Tibial artery (tissue), 4 donors: Measurements from ENCODE around the gene SMC5.
A peak's percentile ranks its signal among the peaks of the same experiment; 100 is the strongest.
"Not testable (repeated sequence)": the region's sequence is repeated elsewhere in the genome, so short reads cannot be mapped to it uniquely, and the experiment has no call there.

ENCODE experiments used
- DNase-seq, 2 donors: peaks; one replicate each; pipeline ENCODE4 v3.0.0-alpha.2; 2019
- H3K27ac ChIP-seq, 2 donors: fragments of 200-600 bp; sonication (generic) in 1 of 2; 1 replicate in 1 of 2; 2 replicates in 1 of 2; pipeline ENCODE4 v1.5.1; 2018 to 2019; ENCODE audit warnings: mild to moderate bottlenecking in 1 of 2
- H3K27me3 ChIP-seq, 2 donors: fragments of 200-600 bp; sonication (generic) in 1 of 2; one replicate each; pipeline versions ENCODE4 v1.5.1 to v1.6.0; 2016 to 2019
- H3K36me3 ChIP-seq, 3 donors: fragments of 200-600 bp; sonication (generic) in 2 of 3; one replicate each; pipeline ENCODE4 v1.5.1; 2016 to 2019; ENCODE audit warnings: mild to moderate bottlenecking in 2 of 3
- H3K4me1 ChIP-seq, 4 donors: fragments of 200-600 bp; sonication (generic) in 2 of 4; 1 replicate in 3 of 4; 2 replicates in 1 of 4; pipeline ENCODE4 v1.5.1; 2016 to 2019
- H3K4me3 ChIP-seq, 2 donors: fragments of 200-600 bp; sonication (generic) in 1 of 2; 1 replicate in 1 of 2; 2 replicates in 1 of 2; pipeline ENCODE4 v1.5.1; 2018 to 2019; ENCODE audit warnings: mild to moderate bottlenecking in 2 of 2
- H3K9me3 ChIP-seq, 3 donors: fragments of 200-600 bp; sonication (generic) in 1 of 3; one replicate each; pipeline ENCODE4 v1.5.1; 2016 to 2019
- CTCF ChIP-seq, 2 experiments: fragments of 200-600 bp in 1 of 2; fragments of 450-650 bp in 1 of 2; IDR thresholded peaks; one replicate each; pipeline ENCODE4 v1.5.1; 2017 to 2019; ENCODE audit warnings: antibody characterized with exemption in 2 of 2, mild to moderate bottlenecking in 1 of 2, moderate library complexity in 1 of 2
- intact Hi-C: fragments of 100-400 bp; cut with DNase I; formaldehyde crosslinking; loops from one replicate; pipeline ENCODE4 v1.15.0; 2023; ENCODE audit warnings: low total_unique reads

Gene SMC5

GRCh38 chr9:70322096-70322495 lies 63.3 kb downstream of the SMC5 start:
- Histone ChIP-seq H3K4me1 (no peaks in the 10 kb centered on the region), H3K9me3 (no peaks in the 10 kb centered on the region), H3K36me3 (peaks cover 49 to 76% (median 68%) of the 10 kb centered on the region in 3 donors), H3K27me3 (no peaks in the 10 kb centered on the region), H3K4me3 (no peak overlapping the region), H3K27ac (no peak overlapping the region)
- no peak for DNase-seq
- intact Hi-C loops: no loop called here
- TF ChIP-seq CTCF (IDR thresholded peaks at IDR 0.05): no peak

- no peak overlapping the region for H3K4me3 ChIP-seq
- DNase-seq: no peak
- no peaks in the 10 kb centered on the region for H3K27me3 ChIP-seq
- H3K9me3 ChIP-seq: no peaks in the 10 kb centered on the region
- H3K4me1 ChIP-seq: no peaks in the 10 kb centered on the region
- no peak for TF ChIP-seq CTCF (IDR thresholded peaks at IDR 0.05)
- intact Hi-C loops: no loop called here
- H3K36me3 ChIP-seq: peaks cover 43 to 79% (median 61%) of the 10 kb centered on the region in 3 donors
- H3K27ac ChIP-seq: no peak overlapping the region
Measured at GRCh38 chr9:70324963-70325362, 66.2 kb downstream of the SMC5 start.

GRCh38 chr9:70328625-70329024 lies 69.8 kb downstream of the SMC5 start:
- DNase-seq, H3K4me1 ChIP-seq, H3K27me3 ChIP-seq, H3K9me3 ChIP-seq, intact Hi-C loops, H3K27ac ChIP-seq, H3K4me3 ChIP-seq: not testable (repeated sequence)
- H3K36me3 ChIP-seq: peaks cover 32 to 55% (median 34%) of the 10 kb centered on the region in 3 donors

- DNase-seq: no peak
- Histone ChIP-seq H3K27me3 (no peaks in the 10 kb centered on the region), H3K4me1 (peaks cover 0 to 5% (median 0%) of the 10 kb centered on the region in 4 donors), H3K9me3 (no peaks in the 10 kb centered on the region), H3K27ac (no peak overlapping the region), H3K36me3 (peaks cover 0 to 20% (median 0%) of the 10 kb centered on the region in 3 donors), H3K4me3 (no peak overlapping the region)
- intact Hi-C loops: no loop called here
- TF ChIP-seq CTCF (IDR thresholded peaks at IDR 0.05): peak; percentile 58 to 60
Measured at GRCh38 chr9:70340572-70340971, 81.8 kb downstream of the SMC5 start.

- Histone ChIP-seq H3K27me3 (no peaks in the 10 kb centered on the region), H3K4me1 (peaks cover 0 to 4% (median 0%) of the 10 kb centered on the region in 4 donors), H3K9me3 (no peaks in the 10 kb centered on the region), H3K36me3 (peaks cover 14 to 54% (median 49%) of the 10 kb centered on the region in 3 donors), H3K4me3 (no peak overlapping the region), H3K27ac (no peak overlapping the region)
- intact Hi-C loops: no loop called here
- no peak for TF ChIP-seq CTCF (IDR thresholded peaks at IDR 0.05)
- no peak for DNase-seq
Measured at GRCh38 chr9:70347046-70347445, 88.3 kb downstream of the SMC5 start.

GRCh38 chr9:70352356-70352755 lies 93.6 kb downstream of the SMC5 start:
- H3K9me3 ChIP-seq: no peaks in the 10 kb centered on the region
- peaks cover 14 to 50% (median 39%) of the 10 kb centered on the region in 3 donors for H3K36me3 ChIP-seq
- H3K27me3 ChIP-seq: no peaks in the 10 kb centered on the region
- H3K4me1 ChIP-seq: peaks cover 0 to 21% (median 0%) of the 10 kb centered on the region in 4 donors
- no peak for DNase-seq
- intact Hi-C loops: loop anchor here (5.0 to 10.0 kb wide), 3 partner anchors 52 to 250 kb away; no protein-coding TSS in a partner anchor
- TF ChIP-seq CTCF (IDR thresholded peaks at IDR 0.05): no peak
- H3K27ac ChIP-seq: peak overlapping the region; percentile 4 to 5
- no peak overlapping the region for H3K4me3 ChIP-seq
